ENCODE measurements around the gene SEMA6D.
"Not testable (repeated sequence)": the region's sequence is repeated elsewhere in the genome, so short reads cannot be mapped to it uniquely, and the experiment has no call there.

Gene SEMA6D

DNA sequence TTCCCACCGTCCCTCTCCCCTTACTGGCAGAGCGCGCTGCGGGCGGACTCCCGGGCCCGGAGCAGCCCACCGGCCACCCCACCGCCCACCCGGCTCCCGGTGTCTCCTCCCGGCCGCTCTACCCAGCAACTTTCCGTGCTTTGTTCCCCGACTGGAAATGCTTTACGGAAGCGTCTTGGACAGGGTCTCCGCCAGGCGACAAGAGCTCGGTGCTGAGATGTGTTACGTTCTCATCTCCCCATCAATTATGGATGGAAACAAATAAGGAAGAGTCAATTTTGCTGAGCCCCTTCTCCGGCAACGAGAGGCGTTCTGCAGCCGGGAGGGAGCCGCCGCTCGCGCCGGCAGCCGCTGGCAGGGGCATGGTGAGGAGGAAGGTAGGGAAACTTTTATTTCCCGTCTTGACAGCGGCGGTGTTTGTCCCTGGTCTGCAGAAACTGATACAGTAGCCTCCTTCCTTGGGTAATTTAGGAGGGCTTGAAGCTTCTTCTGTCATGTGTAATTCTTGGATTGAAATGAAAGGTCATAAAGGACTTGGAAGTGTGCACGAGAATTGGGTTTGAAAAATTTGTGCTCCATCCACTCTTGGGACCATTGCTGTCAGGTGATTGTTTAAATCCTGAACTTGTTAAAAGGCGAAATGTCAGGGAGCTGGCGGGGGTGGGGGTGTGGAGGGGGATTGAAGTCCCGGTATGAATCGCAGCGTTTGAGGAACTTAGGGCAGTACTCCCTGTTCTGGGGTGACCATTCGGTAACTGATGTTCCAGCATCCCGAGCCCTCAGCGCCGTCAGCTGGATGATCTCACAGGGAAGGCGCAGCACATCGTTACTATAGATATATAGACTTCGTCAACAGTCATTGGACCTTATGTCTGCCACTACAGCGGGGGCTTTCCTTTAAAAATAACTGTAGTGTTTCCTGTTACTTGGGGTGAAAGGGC is 1.5 kb downstream of the SEMA6D start:
- DNase-seq, result no peak

DNA sequence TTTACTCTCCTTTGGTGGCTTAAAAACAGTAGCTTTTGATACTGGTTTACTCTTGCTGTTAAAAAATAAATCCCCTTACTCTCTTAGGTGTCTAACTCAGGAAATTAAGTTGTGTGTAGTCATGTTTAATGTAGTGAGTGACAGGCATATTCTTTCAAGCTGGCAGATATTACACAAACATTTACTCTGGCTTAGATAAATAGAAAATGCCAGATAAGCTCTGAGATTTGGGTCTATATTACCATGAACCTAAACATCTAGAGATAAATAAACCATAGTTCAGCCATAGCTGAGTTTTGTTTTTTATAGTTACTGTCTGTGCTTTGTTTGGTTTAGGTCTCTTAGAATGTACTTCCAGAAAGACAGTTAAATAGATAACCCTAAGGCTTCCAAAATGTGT is 2.4 kb downstream of the SEMA6D start:
- no peak for DNase-seq

DNA sequence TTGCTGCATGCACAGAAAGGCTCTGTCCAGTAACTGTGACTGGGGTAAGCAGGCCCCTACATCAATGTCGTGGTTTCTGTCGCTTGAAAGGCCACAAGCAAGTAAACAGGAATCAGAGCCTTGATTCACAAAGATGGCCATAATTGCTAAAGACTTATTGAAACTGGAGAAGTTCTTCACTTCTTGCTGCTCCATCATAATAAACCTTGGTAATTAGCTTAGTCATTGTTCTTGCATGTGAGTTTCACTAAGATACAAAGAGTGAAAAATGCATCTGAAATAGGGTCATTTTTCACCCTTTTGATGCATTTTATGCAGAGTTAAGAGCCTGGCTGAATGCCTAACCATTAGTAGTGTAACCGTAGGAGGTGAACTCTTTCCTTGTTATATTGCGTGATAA is 3.2 kb downstream of the SEMA6D start:
- no peak for DNase-seq

DNA sequence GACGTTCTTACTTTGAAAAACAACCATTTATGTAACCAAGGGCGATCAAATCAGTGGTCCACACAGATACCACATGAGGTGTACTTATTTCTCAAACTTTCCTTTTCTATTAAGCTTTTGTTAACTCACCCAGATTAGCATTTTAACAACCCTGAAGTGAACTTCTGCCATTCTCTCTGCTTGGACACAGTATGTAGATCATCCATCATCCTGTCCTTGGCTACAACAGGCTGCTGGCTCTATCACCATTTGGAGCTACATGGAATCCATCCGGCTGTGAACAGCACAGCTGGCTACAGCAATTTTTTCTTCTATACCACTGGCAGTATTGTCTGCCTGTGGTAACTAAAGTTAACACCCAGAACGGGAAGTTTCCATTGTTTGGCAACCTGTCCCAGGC is 4.4 kb downstream of the SEMA6D start:
- DNase-seq, result no peak

DNA sequence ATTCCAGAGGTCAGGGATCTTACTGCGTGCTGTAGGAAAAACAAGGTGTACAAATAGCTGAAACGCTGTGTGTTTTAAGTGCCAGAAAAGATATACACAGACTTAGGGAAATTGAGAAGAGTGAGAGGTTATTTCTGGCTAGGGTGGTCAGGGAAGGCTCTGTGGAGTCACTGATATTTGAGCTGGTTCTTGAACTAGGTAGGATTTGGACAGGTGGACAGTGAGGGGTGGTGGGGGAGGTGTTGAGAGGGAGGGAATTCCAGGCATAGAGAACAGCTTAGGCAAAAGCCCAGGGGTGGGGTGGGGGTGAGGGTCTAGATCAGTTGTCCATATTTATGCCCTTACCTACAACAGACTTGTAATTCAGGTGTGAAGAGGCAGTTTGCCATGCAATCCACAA is 7.0 kb downstream of the SEMA6D start:
- DNase-seq, result no peak

DNA sequence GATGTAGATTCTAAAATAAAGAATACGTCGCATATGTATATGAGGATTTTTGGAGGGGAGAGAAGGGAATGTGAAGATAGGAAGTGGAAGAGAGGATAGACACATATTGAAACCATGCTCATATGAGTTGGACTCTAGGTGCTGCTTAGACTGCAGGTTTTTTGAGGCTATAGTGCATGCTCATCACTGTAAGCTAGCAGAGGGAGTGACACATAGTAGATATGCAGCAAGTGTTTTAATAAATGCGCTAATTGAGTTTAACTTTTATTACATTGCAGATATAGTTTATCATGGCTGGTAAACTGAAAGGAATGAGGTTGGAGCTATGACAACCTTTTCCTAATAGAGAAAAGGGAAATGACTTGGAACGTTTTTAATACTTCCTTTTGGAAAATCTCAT is 7.7 kb downstream of the SEMA6D start:
- no peak for DNase-seq

DNA sequence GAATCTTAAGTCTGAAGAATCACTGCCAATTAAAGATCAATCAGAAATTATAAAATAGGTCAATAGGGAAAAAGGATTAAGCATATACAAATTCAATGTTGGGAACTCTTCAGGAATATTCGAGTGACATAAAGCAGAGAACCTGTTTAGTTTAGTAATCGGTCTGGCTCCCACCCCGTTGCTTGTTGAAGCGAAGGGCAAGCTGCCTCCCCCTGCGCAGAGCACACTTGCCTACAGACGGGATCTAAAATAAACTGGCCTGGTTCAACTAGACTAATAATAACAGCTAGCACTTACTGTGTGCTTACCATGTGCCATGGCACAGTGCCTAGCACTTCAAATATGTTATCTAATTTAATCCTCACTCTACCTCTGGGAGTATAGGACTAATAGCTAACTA is 8.6 kb downstream of the SEMA6D start:
- no peak for DNase-seq

DNA sequence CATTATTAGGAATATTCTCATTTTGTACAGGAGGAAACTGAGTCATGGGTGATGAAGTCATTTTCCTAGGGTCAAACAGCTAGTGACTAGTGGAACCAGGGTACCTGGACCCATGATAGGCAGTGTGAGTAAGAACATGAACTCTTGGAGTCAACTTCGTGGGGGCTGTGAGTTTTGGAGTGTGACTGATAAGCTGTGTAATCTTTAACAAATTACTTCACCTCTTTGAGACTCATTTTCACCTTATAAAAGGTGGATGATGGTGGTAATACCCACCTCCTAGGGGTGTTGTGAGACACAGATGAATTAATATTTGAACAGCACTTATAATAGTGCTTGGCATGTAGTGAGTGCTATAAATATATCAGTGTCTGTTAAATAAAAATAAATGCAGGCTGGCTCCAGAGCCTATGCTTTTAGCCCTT is 9.1 kb downstream of the SEMA6D start:
- DNase-seq, result no peak

DNA sequence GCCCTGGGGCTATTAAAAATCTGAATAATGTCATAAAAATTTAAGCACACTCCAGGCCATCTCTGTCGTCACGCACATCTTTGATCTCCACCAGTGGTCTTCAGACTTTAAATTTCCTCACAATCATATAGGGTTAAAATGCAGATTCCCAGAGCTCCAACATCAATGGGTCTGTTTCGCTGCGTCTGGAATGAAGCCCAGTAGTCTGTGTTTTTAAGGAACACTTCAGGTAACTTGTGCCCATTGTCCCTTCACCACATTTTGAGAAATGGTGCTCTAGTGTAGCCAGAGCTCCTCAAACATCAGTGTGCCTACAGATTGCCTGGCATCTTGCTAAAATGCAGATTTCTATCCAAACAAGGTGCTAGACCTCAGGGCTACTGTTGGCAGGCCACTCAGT is 9.8 kb downstream of the SEMA6D start:
- no peak for DNase-seq

DNA sequence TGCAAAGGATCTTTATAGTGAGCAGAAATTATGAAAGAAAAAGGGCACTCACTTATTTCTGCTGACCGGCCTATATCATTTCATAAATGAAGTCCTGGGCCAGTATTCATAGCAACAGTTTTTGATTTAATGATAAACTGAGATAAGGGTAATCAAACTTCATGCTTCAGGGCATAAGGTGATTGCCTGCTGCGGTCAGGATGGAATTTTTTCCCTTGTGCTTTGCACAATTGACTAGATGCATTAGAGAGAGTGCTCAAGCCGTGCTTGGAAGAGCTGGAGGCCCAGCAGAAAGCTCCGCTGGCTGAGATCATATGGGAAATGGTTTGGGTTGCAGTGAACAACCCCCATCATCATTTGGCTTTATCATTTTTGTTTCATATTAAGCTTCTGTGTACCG is 10.4 kb downstream of the SEMA6D start:
- no peak for DNase-seq

DNA sequence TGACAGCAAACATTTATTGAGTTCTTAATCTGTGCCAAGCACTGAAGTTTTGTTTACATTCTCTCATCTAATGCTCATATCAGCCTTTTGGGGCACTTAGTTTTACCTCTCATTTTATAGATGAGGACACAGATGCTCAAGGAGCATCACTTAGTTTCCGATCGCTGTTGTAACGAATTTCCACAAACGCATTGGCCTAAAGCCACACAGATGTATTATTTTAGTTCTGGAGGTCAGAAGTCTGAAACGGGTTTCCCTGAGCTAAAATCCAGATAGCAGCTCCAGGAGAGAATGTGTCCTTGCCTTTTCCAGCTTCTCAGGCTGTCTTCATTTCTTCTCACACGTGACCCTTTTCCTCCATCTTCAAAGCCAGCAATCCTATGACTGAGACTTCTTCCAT is 11.1 kb downstream of the SEMA6D start:
- DNase-seq, result no peak

DNA sequence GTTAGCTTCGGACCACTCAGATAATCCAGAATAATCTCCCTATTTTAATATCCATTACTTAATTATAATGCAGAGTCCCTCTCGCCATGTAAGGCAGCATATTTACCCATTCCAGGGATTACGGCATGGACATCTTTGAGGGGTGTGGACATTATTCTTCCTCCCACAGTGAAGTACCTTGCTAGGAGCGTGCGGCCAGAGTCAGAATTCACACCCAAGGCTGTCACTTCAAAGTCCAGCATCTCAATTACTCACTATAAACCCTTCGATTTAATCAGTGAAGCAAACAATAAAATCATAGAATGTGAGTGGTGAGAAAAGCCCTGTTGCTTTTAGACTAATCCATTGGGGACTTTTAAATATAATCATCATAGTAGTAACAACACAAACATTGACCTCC is 11.6 kb downstream of the SEMA6D start:
- no peak for DNase-seq

DNA sequence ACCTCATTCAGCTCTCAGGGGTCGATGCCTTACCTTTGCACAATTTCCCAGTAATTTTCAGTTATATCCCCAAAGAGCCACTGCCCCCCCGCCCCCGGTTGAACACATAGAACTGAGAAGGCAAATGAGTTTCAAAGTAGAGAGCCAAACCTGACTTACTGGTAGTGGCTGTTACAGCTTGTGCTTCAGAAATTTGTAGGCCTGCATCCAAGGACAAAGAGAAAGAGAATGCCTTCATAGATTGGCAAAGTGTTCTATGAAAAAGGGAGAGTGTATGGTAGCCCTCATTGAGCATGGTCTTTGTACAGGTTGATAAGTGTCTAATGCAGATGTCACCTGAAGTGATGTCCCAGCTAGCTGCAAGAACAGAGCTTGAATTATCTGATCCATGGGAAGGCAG is 13.9 kb downstream of the SEMA6D start:
- no peak for DNase-seq

DNA sequence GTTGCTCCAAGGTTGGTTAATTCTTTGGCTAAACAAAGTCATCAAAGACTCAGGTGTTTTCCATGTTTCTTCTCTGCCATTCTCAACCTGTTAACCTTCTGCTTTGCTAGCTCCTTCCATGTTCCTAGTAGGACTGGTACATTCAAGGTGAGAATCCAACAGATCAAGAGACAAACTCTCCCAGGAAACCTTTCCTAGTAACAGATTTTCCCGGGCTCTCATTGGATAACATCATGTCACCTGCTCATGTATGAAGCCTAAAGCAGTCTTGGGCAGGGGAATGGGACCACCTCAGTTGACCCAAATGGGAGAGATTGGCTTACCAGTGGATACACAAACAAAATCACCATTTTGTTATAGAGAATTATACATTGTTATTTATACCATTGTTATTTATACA is 14.9 kb downstream of the SEMA6D start:
- DNase-seq, result no peak

DNA sequence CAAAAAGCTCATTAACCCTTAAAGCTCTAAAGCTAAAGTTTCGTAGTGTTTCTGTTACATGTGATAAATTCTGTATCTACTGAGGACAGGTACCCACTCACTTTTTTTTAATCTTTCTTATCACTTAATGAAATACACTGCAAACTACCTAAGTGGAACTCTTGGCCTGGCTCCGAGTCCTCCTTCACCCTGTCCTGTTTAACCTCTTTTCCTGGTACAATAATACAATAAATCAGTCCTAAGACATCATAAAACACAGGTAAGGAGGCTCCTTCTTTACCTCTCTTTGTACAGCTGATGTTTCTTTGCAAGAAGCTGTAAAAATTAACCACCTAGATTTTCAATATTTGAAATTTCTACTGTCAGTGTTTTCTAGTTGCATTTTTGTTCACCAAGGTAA is 15.8 kb downstream of the SEMA6D start:
- no peak for DNase-seq

DNA sequence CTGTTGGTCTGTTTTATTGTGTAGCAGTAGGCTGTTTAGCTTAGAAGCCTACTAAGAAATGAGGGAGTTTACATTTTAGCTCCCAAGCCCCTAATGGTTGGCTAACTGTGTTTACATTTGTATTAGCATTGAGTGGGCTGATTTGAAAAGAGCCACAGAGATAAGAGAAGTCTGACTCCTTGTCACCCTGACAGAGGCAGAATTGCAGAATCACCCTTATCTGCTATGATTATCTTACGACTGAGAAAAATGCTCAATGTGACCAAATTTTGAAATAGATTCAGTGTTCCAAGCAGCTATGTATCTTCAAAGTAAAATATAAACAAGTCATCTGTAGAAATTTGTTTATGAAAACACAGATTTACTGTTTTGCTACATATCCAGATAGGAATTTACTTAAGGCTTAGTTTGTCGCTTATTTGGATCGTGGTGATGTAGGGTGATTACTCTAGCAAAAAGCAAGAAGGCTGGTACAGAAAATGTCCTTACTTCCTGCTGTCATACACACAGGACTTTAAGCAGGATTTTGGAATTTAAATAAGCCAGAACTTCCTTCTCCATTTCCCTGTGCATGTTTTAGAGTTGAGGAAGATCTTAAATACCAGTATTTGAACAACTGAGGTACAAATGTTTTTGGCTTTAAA is 19.0 kb downstream of the SEMA6D start:
- DNase-seq, result no peak

DNA sequence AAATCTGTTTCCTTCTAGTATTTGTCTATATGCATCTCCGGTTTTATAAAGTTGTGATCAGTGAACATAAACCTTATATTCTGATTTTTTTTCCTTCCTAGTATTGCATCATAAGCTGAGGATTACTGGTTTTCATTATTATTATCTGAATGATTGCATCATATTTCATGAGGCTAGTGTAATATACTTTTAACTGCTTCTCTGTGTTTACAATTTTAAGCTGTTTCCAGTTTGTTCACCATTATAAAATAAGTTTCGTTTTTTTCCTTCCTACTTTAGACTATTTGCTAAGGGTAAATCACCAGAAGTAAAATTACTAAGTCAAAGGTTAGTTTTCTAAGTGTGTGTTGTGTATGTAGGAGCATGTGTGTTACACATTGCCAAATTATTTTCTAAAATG is 20.2 kb downstream of the SEMA6D start:
- DNase-seq, result no peak

DNA sequence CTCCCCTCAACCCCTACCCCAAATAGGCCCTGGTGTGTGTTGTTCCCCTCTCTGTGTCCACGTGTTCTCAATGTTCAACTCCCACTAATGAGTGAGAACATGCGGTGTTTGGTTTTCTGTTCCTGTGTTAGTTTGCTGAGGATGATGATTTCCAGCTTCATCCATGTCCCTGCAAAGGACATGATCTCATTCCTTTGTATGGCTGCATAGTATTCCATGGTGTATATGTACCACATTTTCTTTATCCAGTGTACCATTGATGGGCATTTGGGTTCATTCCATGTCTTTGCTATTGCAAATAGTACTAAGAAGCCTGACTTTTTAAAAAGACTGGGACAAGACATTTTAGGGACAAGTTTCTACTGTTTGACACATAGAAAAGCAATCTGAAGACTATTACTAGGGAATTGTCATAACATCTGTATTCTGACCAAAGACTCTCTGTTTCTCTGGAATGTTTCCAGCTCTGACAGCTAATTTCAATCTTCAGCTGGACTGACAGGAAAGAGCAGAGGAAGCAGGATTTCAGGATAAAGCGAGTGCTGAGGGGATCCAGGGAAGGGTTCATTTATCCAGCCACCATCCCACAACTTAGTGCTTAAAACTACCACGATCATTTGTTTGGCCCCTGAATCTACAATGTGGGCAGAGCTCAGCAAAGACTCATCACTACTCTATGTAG is 21.0 kb downstream of the SEMA6D start:
- not testable (repeated sequence) for DNase-seq

DNA sequence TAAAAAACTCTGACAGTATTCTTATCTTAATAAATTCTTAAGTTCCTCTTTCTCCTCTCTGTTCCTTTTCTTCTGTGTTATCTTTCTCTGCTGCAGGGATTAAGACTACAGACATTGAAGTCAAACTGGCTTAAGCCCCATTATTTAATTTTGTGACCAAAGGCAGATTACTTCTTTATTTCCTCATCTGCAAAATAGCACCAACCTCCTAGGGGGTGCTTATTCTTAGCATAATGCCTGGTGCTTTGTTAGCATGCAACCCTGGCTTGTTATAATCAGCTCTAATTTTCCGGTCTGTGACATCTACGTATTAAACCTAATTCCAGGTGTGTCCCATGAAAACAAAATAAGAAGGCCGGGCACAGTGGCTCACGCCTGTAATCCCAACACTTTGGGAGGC is 23.8 kb downstream of the SEMA6D start:
- no peak for DNase-seq

DNA sequence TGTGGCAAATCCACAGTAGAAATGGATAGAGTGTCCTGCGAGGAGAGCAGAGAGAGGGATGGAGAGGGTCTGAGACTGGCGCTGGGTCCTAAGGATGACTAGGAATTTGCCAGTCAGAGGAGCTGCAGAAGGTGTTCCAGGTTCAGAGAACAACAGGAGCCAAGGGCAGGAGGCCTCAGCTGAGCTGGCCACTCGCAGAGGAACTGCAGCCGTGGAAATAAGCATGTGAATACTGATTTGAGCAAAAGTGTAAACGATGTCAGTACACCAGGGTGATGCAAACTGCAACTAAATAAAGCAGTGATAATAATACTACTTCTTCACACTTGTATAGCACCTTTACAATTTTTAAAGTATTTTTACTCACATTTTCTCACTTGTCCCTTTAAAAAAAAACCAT is 24.6 kb downstream of the SEMA6D start:
- no peak for DNase-seq

DNA sequence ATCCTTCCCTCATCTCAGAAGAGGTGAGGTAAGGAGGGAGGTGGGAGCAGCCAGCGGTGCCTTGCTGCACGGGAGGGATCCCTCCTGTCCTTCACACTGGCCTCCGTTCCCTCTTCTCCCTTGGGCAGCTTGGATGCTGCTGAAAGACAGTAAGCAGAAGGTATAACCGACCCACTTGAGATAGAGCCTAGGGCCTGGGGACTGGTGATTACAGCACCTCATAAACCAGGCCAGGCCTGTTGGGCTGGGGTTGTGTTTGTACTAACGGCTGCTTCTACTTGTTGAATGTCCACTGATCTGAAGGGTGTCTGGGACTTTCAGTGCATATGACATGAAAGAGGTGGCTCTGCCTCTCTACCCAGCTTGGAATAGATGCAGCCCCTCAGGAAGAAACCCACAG is 25.0 kb downstream of the SEMA6D start:
- no peak for DNase-seq

DNA sequence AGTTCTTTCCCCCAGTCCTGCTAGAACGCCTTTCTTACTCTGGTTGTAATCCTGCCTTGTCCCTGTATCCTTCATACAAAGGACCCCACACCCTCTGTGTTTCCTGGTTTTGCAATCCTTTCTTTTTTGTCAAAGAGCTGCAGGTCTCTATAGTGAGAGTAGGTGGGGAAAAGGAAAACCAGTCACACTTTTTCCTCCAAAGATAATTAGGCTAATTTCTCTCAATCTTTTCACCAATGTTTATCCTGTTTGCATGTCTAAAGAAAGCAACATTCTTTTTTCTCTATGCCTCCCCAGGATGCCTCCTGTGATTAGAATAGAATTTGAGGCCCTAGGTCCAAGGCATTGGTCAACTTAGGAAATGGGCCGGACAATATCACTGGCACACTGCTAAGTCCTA is 25.4 kb downstream of the SEMA6D start:
- no peak for DNase-seq

DNA sequence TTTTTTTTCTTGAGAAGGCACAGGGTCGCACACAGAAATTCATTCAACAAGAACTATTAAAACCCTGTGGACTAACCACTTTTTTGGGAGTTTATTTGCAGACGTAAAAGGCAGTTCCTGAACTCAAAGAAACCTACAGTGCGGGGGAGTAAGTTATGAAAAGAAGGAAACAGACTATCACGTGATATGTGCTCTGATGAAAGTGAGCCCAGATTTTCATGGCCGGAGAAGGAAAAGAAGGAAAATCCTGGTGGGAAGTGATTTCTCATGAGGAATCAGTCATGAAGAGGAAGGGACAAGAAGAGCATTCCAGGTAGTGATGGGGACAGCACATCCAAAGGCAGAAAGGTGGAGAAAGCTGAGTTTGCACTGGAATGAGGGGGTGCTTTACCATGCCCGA is 26.1 kb downstream of the SEMA6D start:
- no peak for DNase-seq

DNA sequence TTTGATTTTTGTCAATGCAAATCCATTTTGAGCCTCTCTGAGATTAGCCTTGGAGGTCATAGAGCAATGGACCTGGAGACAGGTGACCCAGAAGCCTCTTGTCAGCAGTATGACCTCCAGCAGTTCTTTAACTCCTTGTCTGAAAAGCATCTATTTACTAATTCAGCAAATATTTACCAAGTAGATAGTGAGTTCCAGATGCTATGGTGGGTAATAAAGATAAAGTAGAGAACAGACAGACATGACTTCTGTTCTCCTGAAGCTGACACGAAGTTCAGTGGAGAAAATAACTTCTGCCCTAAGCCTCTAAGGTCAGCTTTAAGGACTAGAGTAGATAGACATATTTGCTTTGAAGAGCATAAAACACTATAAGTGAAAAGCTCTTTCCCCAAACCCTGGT is 26.6 kb downstream of the SEMA6D start:
- DNase-seq, result no peak

Data from NCI-H526 treated with DMSO at 0.1 percent for 48 hours (cell line).